Measurements from ENCODE around the gene THSD7B.
"Not testable (repeated sequence)": the region's sequence is repeated elsewhere in the genome, so short reads cannot be mapped to it uniquely, and the experiment has no call there.

THSD7B gene

DNA sequence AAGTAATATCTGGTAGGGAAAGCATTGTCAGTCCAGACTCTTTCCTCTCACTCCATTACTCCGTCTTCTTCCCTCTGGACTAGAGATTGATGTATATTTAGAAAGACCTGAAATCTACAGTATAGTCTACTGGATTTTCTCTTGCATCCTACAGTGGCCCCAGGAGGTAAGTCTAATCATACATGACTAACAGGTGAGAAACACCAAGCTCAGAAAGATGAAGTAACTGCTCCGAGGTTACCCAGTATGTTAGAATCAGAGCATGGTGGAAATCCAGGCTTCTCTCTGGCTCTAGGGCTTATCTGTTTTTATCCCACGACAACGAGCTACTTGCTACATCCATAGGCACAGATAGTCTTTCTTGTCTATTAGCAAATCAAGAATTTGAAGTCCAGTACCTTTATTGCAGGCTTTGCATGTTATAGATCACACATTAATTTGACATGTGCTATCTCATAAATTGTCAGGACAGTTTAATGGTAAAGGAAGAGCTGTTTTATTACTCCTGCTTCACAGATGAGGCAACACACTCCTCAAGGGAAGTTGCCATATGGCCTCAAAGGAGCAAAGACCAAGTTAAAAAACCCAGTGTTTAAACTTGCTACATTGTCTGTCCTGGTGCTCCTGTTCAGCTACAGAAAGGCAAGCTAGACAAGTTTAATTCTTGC is 484.3 kb downstream of the THSD7B start:
- DNase-seq (ENCODE audit: low read depth in 2 of 2, low spot score in 1 of 2), result no peak

DNA sequence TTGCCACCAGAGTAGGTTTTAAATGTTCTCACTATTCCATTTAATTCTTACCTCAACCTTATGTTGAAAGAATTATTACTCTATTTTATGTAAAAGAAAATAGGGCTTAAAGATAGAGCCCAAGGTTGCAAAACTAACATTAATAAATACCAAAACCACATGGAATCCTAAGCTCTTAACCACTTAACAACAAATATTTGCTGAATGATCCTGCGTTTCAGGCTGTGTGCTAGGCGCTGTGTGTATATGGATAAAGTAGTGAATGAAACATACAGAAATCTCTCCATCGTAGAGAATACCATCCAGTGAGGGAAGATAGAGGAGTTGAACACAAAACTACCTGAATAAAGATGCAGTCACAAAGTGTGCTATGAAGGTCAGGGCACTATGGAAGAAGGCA is 485.1 kb downstream of the THSD7B start:
- no peak for DNase-seq (ENCODE audit: low read depth in 2 of 2, low spot score in 1 of 2)

DNA sequence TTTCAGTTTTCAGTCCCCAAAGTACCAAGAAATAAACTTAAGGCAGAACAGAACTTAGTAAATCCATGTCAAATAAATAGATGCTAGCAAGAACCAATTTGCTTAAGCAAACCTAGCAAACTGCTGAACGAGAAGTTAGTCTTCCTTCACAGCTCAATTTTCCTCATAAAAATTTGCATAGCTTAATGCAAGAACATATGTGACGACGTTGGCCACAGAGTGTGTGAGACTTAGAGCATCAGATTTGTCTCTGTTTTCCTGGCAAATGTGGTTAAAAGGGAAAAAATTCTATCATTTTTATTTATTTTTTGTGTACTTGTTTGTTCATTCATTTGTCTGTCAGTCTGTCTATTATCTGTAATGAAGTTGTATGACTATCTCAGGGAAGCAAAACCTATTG is 485.7 kb downstream of the THSD7B start:
- no peak for DNase-seq (ENCODE audit: low read depth in 2 of 2, low spot score in 1 of 2)

DNA sequence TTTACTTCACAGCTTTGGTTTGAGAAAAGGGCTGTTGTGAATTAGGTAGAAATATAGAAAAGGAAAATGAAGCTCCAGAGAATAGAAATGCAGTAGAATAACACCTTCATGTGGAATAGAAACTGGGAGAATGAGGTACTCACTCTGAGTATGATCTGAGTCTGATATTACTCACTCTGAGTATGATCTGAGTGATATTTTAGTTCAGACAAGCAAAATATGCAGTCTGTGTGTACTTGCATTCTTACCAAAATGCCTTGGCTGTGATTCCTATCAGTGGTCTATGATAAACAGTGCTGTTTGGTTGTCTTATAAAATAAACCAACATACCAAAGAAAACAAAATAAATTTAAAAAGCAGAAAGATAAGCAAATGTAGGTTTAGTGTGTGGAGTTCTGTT is 487.6 kb downstream of the THSD7B start:
- no peak for DNase-seq (ENCODE audit: low read depth in 2 of 2, low spot score in 1 of 2)

DNA sequence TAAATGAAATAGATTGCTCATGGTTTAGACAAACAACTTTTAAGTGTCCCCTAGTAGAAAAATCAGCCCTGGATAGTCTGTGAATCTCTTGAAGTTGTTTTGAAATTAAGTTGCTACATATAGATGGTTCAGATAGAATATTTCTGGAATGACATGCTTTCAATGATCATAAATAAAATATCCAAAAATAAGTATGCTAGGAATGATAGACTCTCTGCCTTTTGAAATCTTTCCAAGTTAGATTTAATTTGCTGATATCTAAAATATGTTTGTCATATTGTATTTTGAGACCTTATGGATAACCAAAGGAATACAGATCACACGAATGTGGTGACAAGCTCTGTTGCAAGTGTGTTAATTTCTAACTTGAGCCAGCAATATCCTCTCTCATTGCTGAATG is 488.7 kb downstream of the THSD7B start:
- no peak for DNase-seq (ENCODE audit: low read depth in 2 of 2, low spot score in 1 of 2)

DNA sequence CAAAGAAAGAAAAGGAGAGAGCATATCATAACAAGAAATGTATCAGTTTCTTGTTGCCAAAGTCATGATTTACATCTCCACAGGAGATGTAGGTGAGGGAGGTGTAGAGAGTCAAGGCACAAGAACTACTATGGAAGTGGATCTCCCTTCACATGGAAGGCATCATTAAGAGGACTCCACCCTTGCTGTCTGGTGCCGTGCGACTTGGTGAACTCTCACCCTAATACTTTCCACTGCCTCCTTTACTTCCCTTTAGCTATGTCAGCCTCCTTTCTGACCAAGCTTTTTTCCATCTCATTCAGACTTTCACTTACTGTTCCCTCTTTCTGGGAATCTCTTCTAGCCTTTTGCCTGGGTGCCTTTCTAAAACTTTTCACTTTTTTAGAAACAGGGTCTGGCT is 490.0 kb downstream of the THSD7B start:
- no peak for DNase-seq (ENCODE audit: low read depth in 2 of 2, low spot score in 1 of 2)

DNA sequence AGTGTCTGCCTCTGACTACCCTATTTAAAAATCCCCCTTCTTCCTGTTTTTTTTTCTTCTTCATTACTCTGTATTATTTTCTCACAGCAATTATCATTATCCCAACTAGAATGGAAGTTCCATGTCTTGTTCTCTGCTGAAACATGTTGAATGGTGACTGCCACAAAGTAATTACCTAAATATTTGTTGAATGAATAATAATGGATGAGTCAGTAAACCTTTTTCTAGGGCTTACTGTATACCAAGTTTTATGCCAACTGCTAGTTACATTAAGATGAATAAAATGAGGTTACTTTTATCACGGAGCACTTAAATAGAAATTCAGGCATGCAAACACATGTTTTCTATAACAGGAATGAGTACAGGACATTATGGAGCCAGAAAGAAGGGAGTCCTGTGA is 490.6 kb downstream of the THSD7B start:
- DNase-seq (ENCODE audit: low read depth in 2 of 2, low spot score in 1 of 2), result no peak

DNA sequence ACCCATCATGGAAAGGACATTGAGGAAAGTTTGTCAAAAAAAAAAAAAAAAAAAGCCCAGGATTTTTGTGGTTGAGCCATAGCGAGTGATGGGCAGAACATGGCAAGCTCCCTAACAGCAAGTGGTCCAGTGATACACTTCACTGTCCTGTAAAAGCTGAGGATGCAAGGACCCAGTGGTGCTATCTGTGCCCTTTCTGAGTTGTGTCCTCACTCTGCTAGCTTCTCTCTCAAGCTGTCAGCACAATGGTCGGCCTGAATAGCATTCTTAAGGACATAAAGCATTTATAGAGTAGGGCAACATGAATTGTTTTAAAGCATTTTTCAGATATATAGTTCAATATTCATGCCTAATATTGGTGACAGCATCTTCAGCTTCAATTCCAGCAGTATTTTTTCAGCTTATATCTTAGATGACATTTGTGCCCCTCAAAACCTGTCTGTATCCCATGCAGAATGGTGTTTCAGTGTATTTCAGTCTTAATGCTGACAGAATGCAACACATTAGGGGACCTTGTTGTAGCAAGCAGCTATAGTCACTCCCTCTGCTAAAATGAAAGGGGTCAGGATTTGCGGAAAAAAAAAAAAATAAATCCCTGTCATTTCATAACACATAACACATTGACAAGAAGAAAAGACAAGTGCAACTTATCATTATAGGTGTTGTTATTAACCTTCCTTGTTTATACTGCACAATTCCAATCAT is 496.7 kb downstream of the THSD7B start:
- no peak for DNase-seq (ENCODE audit: low read depth in 2 of 2, low spot score in 1 of 2)

DNA sequence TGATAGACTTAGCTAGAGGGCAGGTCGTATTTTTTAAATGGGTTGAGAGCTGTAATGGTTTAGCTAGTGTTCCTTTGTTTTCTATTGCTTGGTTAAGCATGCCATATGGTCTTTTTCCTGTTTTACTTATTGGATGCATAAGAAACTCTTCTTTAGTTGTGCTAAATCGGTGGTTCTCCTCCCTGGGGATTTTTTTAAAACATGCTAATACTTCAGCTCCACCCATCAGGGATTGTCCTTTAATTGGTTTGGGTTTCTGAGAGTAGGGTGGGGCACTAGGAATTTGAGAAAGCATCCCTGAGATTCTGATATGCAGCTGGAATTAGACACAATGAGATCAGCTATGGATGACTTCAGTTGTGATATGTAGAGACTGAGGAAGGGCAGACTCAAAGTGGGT is 497.2 kb downstream of the THSD7B start:
- DNase-seq (ENCODE audit: low read depth in 2 of 2, low spot score in 1 of 2), result no peak

DNA sequence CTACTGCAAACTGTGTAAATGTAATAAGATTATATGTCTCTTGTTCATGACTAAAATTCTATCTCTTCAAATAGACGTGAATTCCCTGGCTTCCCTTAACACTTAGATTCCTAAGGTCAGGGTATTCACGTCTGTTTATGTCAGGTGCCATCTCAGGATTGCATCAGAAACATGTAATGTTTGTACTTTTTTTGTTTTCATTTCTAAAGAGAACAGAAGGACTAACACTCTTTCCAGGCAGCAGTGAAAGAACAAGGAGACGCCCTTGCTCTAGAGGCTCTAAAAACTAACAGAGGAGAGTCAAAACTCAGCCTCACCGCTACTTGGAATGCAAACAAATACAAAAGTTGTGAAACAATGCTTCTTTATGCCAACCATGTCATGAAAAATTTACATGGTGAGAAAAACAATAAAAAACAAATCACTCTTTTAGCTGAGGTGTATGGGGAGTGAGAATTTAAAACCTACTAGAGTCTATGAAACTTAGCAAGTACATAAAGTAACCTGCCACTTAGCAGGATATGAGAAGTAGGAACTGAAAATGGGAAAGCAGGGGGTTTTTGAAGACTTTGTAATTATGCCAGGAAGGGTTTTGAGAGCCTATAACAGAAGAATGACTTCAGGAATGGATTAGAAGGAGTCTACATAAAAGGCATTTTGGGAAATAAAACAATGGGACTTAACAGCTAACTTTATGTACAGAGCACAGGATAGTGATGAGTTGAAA is 522.7 kb downstream of the THSD7B start:
- no peak for DNase-seq (ENCODE audit: low read depth in 2 of 2, low spot score in 1 of 2)

DNA sequence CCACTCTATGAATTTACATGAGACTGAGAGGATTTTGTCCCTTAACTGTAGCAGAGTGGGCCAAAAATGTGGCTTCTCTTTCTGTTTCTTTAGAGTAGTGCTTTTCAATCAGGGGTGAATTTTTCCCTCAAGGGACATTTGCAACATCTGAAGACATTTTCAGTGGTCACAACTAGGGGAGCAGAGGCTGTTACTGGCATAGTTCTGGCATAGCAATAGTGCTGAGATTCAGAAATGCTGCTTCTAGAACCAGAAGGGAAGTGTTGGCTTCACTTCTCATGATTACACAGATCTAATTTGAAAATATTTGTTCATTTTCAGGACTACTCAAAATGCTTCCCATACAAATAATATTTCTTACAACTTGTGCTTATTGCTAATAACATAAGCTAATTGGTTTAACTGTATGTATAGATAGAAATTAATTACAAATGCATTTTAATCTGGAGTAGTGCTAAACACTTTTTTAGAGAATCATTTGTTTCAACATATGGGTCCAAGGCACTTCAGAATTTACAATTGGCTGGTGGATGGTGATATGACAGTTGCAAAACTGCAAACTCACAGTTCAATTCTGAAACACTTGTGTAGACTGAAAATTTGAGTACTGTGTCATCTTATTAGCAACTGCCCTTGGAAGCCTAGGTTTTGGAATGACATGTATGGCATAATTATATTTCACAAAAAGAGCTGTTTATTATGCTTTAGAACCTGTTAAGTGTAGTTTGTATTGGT is 526.7 kb downstream of the THSD7B start:
- no peak for DNase-seq (ENCODE audit: low read depth in 2 of 2, low spot score in 1 of 2)

DNA sequence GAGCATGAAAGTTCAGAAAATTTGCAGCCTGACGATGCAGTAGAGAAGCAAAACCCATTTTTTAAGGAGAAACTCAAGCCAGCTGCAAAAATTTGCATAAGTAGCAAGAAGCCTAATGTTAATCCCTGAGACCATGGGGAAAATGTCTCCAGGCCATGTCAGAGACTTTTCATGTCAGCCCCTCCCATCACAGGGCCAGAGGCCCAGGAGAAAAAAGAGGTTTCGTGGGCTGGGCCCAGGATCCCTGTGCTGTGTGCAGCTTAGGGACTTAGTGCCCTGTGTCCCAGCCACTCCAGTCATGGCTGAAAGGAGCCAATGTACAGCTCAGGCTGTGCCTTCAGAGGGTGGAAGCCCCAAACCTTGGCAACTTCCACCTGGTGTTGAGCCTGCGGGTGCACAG is 533.0 kb downstream of the THSD7B start:
- no peak for DNase-seq (ENCODE audit: low read depth in 2 of 2, low spot score in 1 of 2)

DNA sequence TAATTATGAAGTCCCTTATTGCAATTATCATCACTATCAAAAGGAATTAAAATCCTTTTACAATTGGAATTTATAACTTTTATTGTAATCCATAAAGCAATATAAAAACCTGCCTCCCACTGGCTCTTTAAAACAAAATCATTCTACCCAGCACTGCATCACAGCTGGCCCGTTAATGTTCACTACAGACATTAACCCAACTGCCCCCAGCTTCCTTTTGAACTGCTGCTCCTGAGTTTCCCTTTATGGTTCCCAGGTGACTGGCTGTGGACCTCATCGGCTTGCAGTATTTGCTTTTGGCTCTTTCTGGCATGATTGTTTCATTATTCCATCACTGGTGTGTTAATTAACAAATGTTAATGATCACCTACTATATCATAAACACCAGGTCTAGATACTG is 535.6 kb downstream of the THSD7B start:
- DNase-seq (ENCODE audit: low read depth in 2 of 2, low spot score in 1 of 2), result no peak

DNA sequence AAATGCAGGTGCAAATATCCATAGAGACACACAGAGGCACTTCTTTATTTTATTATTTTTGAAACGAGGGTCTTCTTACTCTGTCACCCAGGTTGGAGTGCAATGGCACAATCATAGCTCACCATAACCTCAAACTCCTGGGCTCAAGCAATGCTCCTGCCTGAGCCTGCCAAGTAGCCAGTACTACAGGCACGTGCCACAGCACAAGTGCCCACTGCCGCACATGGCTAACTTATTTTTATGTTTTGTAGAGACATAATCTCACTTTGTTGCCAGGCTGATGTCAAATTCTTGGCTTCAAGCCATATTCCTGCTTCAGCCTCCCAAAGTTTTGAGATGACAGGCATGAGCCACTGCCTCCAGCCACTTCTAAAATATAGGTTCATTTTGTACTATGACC is 537.6 kb downstream of the THSD7B start:
- no peak for DNase-seq (ENCODE audit: low read depth in 2 of 2, low spot score in 1 of 2)

DNA sequence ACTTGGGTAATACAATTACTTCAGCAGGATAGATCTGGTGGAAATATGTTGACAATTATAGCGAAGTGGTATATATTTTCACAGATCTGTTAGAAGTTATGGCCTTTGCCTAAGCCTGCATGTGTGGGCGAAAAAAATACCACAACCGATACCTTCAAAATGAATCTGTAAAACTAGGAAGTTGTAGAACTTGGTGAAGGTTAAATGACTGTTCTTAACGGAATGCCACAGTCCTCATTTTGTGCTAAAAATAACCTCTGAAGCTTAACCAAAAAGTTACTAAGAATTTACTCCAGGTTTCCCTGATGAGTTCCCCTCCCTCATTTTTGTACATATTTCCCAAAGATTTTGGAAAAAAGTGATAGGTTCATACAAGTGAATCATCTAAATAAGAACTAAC is 550.7 kb downstream of the THSD7B start:
- no peak for DNase-seq (ENCODE audit: low read depth in 2 of 2, low spot score in 1 of 2)

DNA sequence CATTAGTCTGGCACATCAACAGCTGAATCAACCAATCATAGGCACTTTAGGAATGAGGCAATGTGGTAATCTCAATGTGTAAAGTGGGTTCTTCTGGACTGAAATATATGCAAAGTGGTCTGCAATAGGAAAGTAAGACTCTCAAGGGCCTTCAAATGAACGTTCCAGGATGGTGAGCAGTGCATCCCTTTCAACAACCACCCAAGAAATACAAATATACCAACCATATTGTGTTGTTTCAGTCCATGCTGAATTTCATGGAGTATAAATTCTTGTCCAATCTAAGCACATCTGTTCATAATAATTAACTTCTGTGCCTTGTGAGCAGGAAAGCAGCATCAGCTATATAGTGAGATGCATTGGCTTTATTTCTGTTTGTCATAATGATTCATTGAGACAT is 556.2 kb downstream of the THSD7B start:
- DNase-seq (ENCODE audit: low read depth in 2 of 2, low spot score in 1 of 2), result no peak

DNA sequence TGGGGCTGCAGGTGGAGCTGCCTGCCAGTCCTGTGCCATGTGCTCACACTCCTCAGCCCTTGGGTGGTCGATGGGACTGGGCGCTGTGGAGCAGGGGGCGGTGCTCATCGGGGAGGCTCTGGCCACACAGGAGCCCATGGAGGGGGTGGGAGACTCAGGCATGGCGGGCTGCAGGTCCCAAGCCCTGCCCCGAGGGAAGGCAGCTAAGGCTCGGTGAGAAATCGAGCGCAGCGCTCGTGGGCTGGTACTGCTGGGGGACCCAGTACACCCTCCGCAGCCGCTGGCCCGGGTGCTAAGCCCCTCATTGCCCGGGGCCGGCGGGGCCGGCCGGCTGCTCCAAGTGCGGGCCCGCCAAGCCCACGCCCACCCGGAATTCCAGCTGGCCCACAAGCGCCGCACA is 566.2 kb downstream of the THSD7B start:
- DNase-seq (ENCODE audit: low read depth in 2 of 2, low spot score in 1 of 2), result not testable (repeated sequence)

DNA sequence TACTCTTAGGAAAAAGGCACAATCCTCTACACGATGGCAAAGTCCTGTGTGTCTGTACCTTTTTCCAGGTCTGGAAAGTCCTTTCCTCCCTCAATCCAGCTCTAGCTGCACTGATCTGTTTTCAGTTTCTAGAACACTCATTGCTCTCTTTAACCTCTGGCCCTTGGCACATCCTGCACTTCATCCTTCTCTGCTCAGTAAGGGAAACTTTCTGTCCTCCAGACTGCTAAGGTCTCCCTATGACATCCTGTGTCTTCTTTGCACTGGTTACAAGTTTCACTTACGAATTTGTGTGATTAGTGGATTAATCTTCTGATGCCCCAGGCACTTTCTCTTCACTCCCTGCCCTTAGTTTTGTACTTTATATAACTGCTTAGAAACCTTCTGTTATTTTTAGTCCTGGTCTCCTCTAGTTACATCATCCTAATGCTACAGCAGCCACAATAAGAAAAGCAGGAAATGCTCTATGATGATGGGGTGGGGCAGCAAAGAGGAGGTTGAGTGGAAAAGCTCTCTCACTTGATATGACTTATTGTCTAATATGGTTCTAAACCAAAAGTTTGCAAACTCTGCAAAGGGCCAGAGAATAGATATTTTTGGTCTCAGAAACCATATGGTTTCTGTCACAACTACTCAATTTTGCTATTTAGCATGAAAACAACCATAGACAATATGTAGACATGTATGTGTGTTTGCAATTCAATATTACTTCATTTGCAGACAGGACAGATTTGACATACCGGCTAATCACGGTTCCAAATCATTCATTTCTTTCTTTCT is 568.2 kb downstream of the THSD7B start:
- no peak for DNase-seq (ENCODE audit: low read depth in 2 of 2, low spot score in 1 of 2)

DNA sequence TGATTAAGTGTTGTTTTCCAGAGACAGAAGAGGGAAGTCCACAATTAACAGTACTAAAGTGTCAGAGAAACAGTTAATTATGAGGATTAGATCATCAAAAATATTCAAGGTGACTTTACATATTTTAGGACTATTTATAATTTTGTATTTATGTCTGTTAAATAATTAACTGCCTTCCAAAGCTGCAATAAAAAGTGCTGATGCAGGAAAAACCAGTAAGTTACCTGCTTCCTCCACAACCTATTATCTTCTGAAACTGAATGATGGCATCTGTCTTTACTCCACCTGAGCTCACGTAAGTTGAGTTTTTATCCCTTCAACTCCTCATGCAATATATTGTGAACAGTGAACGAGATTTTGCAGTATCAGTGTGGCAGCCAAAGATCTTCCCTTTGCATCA is 570.7 kb downstream of the THSD7B start:
- no peak for DNase-seq (ENCODE audit: low read depth in 2 of 2, low spot score in 1 of 2)

DNA sequence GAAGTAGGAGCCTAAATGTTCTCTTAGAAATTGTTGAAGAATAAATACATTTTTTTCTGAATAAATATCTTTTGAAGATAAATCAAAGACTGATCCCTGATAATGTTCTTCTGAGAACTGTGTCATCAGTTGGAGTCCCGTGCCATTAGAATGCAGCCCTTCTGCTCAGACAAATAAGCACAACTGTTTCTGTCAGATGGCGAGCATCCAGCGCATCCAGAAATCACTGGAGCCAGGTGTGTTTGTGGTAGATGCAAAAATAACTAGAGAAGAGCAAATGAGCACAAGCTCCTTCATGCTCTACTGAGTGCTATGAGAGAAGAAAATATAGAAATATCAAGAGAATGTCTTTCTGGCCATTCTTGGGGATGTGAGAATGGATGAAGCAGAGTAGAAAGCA is 573.7 kb downstream of the THSD7B start:
- DNase-seq (ENCODE audit: low read depth in 2 of 2, low spot score in 1 of 2), result no peak

DNA sequence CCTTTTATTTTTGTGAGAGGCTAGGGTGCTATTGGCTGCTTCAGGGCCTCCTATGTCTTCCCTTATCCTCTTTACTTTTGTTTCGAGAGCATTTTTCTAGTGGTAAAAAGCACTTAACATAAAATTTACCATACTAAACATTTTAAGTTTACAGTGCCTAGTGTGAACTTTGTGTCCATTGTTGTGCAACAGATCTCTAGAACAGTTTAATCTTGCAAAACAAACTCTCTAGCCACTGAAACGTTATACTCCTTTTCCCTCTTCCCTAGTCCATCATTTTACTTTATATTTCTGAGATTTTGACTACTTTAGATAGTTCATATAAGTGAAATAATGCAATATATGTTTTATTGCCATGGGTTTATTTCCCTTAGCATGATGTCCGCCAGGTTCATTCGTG is 580.6 kb downstream of the THSD7B start:
- DNase-seq (ENCODE audit: low read depth in 2 of 2, low spot score in 1 of 2), result no peak
